ENCODE results near the gene MGLL.

DNA sequence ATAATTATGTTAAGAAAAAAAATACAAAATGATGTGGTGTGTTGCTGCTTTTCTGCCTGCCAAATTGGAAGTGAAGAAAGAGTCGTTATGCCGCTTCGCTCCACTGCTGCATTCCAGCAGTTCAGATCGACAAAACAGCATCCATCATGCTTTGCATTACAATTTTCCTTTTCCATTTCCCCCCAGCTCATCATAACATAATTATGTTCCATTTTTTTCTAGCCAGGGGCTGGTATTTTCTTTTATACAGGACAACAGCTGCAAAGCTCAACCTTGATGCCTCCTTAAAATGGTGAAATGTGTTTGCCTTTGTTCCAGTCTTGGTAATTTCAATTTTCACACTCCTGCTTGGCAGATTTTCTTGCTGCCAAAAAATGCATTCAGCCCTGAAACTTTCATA lies 47.8 kb upstream of the MGLL start:
- TF ChIP-seq, protein P1, sequence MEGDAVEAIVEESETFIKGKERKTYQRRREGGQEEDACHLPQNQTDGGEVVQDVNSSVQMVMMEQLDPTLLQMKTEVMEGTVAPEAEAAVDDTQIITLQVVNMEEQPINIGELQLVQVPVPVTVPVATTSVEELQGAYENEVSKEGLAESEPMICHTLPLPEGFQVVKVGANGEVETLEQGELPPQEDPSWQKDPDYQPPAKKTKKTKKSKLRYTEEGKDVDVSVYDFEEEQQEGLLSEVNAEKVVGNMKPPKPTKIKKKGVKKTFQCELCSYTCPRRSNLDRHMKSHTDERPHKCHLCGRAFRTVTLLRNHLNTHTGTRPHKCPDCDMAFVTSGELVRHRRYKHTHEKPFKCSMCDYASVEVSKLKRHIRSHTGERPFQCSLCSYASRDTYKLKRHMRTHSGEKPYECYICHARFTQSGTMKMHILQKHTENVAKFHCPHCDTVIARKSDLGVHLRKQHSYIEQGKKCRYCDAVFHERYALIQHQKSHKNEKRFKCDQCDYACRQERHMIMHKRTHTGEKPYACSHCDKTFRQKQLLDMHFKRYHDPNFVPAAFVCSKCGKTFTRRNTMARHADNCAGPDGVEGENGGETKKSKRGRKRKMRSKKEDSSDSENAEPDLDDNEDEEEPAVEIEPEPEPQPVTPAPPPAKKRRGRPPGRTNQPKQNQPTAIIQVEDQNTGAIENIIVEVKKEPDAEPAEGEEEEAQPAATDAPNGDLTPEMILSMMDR (IDR thresholded peaks at IDR 0.05 in 8 of 11, conservative IDR thresholded peaks at IDR 0.05 in 3 of 11), result no peak
- TF ChIP-seq POLR2A (IDR thresholded peaks at IDR 0.05) (no peak), POLR2AphosphoS5 (IDR thresholded peaks at IDR 0.05) (no peak)
